ENCODE results near the gene FRMD5.
"Not testable (repeated sequence)": the region's sequence is repeated elsewhere in the genome, so short reads cannot be mapped to it uniquely, and the experiment has no call there.

Gene FRMD5

DNA sequence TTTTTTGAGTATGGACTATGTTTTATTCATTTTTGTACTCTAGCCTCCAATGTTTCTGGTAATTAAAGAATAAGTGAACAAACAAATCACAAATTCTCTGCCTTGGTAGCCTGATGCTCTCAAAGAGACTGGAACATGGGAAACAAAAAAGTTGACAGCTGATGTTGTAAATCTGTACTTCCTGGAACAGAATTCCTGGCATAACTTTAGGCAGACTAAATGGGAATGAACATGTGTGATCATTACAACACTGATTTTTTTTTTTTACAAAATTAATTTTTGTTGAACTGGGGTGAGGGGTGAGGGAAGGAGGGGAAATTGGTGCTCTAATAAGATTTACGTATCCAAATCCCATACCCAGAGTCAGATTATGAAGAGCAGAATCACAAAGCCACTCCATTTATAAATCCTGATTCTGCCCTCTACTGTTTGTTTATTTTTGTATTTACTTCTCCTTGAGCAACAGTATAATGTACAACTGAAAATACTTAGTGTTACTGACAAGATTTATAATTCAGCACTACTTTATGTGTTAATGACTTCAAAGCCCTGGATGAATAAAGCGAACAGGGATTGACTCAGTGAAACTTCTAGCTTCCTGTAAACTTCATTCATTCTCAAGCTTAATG is 165.0 kb downstream of the FRMD5 start:
- FAIRE-seq, result no peak

DNA sequence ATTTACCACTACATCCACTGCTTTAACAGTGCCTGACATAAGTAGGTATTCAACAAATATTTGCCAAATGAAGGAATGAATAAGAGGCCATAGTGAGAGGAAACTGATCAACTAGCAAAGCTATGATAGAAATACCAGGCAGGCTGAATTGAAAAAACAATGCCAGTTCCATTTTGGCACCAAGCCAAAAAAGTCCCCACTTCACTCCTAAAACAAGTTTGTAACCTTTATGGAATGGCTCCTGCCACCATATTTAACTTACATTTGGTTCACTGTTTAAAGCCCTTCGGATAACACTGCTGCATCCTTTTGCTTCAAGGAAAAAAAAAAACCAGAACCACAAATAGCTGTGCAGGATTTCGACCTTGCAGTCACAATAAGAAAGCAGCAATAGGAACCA is 166.1 kb downstream of the FRMD5 start:
- no peak for FAIRE-seq

DNA sequence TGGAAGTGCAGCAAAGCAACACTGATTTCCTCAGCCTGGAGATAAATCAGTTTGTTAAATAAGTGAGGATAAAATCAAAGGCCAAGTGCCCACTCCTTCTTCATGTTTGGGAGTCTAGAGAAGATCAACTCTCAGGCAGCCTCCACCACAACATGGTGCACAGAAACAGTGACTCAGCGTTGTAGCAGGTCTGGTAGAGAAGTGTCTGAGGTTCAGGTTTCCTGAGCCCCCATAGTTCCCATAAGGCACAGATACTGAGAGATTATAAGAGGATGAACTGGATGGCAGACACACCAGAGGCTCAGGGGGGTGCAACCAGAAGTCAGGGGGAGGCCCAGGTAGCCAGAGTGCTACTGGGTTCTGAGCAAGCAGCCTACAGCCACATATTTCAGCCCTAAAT is 166.7 kb downstream of the FRMD5 start:
- FAIRE-seq, result no peak

DNA sequence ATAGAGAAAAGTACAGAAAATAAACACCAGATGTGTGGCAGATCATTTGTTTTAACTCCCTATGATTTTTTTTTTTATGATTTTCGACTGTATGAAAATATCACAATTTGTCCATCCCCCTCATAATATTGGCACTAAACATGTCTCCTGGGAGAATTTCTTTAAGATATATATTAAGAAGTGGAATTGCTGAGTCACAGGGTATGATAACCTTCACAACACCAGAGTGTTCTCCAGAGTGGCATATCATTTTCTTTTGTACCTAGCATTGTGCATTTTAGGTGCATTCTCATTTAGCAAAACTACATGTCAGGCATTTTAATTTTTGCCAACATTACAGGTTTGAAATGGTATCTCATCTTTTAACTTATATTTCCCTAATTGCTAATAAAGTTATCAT is 170.9 kb downstream of the FRMD5 start:
- no peak for FAIRE-seq

DNA sequence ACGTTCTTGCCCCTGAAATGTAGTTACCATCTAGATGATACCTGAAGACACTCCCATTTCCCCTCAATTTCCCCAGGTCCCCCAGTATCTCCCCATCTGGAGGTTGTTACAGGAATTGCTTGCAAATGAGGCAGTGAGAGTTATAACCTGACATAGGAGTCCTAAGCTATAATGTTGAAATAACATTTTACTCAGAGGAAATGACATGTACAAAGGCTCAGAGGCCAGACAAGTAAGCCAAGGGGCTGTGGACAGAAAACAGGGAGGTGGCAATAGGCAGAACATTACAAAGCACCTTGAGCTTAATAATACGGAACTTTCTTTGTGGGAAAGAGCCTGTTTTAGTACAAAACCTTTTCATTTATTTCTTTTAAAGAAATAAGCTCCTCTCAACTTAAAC is 171.9 kb downstream of the FRMD5 start:
- no peak for FAIRE-seq

DNA sequence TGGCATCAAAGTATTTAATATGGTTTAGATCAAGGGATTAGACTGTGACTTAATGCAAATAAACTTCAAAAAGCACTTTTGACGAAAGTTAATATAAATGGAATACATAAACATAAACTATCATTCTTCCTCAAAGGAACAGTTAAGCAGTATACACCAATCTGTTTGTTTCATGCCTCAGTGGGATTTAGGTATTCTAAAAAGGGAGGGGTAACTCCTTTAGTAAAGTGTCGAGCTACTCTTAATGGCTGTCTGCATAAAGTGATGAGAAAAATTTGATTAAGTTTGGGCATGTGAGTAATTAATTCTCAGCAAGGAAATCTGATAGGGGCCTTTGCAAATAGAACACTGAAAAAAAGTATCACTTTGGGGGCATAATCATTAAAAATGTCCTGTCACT is 176.9 kb downstream of the FRMD5 start:
- no peak for FAIRE-seq

DNA sequence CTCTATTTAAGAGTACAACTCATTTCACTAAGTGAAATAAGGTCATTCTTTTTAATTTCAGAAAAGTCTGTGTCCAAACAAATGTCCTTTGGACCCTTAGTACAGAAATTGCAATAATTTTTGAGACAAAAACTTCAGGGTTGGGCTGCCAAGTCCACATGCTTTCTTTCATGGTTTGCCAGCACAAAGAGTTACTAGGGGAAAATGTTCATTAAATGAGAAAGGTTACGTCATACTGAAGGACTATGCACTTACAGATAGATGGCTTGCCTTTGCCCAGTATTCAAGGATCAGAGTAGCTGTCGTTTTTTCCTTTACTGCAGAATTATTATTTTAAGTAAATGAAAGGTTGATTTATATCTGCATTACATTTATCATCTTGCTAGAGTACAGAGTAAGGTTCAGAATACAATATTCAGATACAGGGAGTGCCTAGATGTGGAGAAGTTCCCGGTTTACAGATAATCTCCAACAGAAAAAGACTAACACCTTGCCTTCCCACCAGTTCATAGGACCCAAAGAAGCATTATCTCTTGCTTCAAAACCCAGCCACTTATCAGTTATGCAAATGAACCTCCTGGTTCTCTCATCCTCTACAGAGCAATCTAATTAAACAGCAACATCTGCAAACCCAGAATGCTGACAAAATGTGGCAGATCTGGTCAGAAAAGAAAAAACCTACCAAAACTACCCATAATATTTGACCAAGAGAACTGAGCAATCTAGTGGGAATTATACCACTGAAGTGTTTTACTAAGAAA is 179.3 kb downstream of the FRMD5 start:
- no peak for FAIRE-seq

DNA sequence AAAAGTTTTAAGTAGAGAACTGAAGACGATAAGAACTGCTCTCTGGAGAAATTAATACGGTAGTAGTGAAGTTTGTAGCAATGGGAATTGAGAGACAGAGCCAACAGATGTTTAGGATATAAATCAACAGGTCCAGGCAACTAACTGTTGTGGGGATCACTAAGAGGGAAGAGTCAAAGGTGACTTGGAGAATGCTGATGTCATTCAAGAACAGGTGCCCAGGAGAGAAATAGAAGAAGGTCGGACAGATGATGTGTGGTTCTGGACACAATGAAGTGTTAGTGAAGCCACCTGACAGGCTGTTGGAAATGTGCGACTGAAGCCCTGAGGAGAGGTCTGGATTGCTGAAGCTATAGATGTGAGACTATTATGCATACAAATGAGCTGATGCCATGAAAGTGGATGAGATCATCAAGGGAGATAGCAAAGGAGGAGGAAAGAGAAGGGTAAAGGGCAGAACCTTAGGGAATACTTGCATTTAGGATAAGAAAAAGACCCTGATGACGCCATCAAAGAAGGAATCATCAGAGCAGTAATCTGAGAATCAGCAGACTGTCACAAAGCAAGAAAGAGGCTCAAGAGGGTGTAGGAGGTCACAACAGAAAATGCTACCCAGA is 183.7 kb downstream of the FRMD5 start:
- no peak for FAIRE-seq

DNA sequence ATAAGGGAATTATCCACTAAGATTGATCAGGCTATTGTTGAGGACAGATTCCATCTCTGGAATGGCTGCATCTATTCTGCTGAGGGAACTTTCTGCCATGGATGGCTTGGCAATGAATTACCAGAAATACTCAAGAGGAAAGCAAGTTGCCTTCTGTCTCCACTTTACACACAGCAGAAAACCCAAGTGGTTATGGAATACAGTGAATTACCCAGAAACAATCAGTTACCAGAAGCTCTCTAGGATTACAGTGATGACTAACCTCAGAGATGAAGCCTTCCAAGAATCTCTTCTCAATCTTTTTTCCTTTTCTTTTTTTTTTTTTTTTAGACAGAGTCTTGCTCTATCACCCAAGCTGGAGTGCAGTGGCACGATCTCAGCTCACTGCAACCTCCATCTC is 185.0 kb downstream of the FRMD5 start:
- no peak for FAIRE-seq

DNA sequence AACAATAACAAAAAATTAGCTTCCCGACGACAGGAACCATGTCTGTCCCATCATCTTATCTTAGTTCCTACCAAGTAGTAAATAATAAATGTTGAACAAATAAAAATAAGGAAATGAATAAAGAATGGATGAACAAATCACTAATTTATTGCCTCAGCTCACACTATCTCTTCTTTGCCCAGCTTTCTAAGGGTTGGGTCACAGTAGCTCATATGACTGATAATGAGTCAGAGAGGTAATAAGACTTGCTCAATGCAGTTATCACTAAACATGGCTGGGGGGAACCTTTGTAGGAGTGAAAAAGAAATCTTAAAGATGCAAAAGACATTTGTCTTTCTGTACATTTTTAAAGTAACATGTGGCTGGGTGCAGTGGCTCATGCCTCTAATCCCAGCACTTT is 186.0 kb downstream of the FRMD5 start:
- FAIRE-seq, result no peak

DNA sequence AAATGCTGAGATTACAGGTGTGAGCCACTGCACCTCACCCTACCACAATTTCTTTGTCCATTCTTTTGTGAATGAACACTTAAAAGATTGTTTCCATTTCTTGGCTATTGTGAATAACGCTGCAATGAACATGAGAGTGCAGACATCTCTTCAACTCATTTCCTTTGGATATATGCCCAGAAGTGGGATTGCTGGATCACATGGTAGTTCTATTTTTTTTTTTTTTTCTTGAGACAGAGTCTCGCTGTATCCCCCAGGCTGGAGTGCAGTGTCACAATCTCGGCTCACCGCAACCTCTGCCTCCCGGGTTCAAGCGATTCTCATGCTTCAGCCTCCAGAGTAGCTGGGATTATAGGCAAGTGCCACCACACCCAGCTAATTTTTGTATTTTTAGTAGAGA is 194.8 kb downstream of the FRMD5 start:
- FAIRE-seq, result not testable (repeated sequence)

DNA sequence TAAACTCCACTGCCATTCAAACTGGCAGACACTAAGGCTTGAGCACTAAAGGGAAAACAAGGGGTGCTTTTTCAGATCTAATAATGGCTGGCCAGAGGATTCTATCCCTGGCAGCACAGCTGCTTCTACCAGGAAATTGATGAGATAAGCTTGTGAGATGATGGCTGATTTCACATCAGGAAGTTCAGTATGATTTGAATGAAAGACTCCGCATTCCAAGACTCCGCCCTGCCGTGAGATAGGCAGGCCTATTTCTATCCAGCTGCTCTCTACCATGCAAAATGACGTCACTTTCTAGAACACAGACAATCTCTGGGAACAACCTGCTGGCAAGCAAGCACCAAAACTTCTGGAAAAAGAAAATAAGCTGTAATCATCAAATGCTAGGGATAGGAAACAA is 196.5 kb downstream of the FRMD5 start:
- FAIRE-seq, result no peak

DNA sequence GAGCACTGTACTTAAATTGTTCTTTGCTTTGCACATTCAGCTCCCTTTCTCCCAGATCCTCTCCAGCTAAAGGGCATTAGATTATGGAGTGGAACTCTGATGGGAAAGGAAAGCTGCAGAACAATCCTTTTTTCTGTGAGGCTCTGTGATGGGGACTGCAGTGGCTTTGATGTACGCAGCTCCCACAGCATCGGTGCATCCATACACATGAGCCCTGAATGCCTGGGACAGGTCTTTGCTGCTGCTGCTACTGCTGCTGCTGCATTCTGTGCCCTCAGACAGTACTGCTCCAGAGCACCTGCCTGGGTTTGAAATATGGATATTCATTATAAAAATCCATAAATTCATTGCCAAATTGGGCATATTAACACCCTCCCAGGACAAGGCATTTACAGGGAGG is 203.9 kb downstream of the FRMD5 start:
- no peak for FAIRE-seq

DNA sequence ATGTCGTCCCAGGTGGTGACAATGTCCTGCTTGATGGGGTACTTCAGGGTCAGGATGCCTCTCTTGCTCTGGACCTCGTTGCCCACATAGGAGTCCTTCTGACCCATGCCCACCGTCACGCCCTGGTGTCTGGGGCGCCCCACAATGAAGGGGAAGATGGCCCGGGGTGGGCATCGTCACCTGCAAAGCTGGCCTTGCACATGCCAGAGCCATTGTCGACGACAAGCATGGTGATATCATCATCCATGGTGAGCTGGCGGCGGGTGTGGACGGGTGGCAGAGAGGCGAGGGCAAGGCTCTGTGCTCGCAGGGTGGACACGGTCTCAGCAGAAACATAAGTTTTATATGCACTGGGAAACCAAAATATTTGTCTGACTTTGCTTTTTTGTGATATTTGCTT is 205.1 kb downstream of the FRMD5 start:
- FAIRE-seq, result no peak

DNA sequence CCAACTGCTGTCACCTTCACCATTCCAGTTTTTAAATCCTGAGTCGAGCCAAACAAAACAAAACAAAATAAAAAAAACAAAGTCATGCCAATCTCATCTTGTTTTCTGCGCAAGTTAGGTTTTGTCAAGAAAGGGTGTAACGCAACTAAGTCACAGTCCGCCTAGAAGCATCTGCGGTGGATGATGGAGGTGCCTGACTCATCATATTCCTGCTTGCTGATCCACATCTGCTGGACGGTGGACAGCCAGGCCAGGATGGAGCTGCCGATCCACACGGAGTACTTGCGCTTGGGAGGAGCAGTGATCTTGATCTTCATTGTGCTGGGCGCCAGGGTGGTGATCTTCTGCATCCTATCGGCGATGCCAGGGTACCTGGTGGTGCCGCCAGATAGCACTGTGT is 206.2 kb downstream of the FRMD5 start:
- FAIRE-seq, result no peak

DNA sequence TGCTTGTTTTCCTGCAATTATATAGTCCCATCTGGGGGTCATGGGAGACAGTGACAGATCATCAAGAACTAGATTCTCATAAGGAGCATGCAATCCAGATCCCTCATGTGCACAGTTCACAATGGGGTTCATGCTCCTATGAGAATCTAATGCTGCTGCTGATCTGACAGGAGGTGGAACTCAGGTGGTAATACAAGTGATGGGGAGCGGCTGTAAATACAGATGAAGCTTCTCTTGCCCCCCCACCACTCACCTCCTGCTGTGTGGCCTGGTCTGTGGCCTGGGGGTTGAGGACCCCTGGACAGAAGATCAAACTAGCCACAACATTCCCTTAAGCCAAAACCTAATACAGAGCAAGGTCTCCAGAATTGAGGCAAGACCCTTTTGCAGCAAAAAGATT is 207.1 kb downstream of the FRMD5 start:
- FAIRE-seq, result no peak

DNA sequence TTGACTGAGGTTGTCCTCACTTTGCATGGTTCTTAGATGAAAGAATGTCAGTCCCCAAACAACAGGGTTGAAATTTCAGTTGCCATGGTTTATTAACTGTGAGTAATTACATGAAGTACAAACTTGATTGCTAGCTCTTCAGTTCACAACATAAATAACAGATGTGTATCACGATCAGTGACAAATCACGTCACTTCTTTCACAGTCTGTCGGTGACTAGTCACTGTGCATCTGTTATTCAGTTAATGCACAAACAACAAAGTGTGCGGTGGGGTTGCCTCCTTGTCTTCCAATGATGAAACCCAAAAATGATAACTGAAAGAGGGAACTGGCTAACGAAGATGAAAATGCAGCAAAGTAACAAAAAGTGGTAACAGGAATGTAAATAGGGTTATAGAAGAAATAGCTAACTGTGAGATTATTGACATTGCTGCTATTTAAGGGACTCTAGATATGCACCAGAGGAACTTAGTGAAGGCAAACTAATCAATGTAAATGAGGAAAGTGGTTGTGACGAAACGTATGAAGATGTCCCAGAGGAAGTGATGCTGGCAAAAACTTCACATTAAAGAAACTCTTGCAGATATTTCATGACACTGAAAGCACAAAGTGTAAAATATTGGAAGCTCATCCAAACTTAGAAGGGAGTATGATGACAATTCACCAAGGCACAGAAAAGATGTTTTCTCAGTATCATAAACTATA is 208.9 kb downstream of the FRMD5 start:
- no peak for FAIRE-seq

DNA sequence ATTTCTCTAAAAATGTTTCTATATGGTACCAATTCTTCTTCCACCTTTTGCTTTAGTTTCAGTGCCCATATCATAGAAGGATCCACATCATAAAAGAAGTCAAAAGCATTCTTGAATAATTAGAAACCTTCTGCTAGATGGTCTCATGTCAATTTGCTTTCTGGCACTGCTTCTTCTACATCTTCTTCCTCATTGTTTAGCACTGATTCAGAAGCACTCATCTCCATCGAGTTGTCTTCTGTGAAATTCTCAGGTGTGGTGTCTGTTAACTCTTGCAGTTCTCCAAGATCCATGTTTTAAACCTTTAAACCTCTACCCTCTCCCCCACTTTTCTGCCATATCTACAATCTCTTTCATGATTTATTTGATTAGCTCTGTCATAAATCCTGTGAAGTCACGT is 213.5 kb downstream of the FRMD5 start:
- FAIRE-seq, result no peak

DNA sequence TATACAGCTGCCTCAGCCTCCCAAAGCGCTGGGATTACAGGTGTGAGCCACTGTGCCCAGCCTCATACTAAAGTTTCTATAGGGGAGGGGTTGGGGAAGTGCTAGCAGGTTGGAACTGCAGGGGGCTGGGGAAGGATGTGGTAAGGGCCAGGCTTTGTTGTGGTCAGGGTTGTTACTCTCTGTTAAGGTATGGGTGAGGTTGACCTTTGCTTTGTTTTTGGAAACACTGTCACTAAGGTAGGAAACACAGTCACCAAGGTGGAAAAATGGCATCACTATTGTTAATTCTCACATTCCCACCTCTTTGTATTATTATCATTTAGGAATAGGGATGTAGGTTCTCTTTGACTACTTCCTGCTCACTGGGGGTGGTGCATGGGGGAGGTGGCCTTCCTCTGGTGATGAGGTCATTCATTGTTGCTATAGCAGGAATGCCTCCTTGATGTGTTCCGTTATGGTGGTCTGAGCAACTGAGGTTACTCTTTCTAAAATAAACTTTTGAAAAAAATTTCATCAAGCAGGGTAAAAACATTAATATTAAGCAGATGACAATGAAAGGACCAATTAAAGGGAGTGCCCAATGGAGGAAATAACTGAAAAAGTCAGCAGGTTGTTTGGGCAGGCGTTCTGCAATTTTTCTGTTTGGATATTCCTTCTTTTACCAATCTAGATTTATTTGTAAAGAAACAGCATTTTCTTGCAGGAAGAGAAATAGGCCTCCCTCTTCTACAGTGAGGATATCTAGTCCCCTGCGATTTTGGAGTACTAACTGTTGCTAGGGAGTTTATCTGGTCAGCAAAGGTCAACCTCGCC is 217.8 kb downstream of the FRMD5 start:
- no peak for FAIRE-seq

DNA sequence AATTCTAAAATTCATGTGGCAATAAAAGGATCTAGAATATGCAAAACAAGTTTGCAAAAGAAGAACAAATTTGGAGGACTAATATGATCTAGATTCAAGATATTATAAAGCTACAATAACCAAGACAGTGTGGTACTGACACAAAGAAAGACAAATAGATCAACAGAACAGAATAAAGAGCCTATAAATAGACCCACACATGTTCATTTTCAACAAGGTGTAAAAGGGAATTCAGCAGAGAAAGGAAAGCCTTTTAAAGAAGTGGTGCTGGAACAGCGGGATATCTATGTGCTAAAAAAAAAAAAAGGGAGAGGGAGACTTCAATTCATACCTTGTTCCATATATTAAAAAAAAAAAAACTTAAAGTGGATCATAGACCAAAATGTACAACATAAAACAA is 219.3 kb downstream of the FRMD5 start:
- no peak for FAIRE-seq

DNA sequence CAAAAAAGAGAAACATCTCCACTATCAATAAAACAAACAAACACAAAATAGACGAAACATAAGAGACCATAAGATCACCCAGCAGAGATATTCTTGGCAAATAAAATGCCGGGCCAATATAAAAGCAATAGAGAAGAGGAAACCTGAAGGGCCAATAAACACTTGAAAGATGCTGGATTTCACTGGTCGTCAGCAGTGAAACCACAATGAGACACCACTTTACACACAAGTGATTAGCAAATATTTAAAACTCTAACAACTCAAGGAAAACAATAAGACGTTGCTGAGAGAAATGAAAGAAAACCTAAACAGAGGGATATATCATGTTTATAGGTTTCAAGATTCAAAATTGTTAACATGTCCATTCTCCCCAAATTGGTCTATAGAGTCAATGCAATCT is 219.7 kb downstream of the FRMD5 start:
- no peak for FAIRE-seq

DNA sequence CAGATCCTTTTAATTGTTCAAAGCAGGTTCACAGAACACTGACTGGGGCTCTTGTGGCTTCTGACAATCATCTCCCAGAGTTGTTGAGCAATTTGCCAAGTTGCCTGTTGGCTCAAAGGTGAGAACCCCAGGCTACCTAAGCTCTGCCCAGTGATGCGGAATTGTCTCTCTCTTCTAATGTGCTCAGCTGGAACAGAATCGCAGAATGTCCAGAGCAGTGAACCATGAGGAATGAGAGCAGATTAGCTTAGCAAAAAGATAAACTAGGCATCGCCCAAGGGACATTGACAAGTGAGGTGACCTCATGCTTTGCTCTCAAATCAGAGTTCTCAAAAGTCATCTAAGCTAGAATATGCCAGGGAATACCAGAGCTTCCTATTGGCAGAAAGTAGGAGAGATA is 220.2 kb downstream of the FRMD5 start:
- no peak for FAIRE-seq

DNA sequence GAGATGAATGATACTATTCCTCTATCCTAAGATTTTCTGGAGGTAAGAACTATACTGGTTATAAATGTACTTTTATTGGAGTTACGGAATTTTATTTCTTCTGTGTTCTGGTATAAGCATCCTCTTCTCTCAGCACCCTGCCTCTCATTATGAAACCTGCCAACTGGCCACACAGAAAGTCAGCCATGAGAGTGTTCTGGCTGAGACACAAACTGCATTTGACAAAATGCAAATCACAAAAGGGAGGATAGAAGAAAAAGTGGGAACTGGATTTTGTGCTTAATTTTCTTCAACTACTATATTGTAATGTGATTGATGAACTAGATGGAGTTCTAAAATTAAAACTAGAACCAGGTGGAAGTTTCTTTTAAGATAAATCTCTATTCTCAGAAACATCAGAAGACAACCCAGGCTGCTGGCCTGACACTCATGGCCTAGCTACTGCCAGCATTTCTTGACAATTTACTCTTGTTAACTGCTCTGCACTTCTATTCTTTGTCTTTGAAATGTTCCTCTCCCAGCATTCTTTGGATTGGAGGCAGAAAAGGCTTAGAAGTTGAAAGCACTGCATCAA is 225.2 kb downstream of the FRMD5 start:
- FAIRE-seq, result no peak
